Transverse colon (tissue), 4 donors: Measurements from ENCODE around the gene EPM2A.

Source experiments
- POLR2A ChIP-seq: fragments of 450-650 bp; IDR thresholded peaks from one replicate; pipeline ENCODE4 v1.6.1; 2016; ENCODE audit warnings: antibody characterized with exemption, mild to moderate bottlenecking, moderate library complexity
- POLR2AphosphoS5 ChIP-seq, 3 donors: sonication (generic); formaldehyde crosslinking; IDR thresholded peaks; one replicate each; pipeline ENCODE4 v1.6.1; 2016; ENCODE audit warnings: antibody characterized with exemption in 3 of 3
- TF ChIP-seq, protein P1 (sequence below), 5 experiments: fragments of 200-600 bp in 3 of 5; fragments of 450-650 bp in 2 of 5; sonication (generic) in 3 of 5; IDR thresholded peaks; 1 replicate in 2 of 5; 2 replicates in 3 of 5; pipeline ENCODE4 v1.5.1; 2016 to 2017; ENCODE audit warnings: antibody characterized with exemption in 5 of 5, inconsistent platforms in 3 of 5, mild to moderate bottlenecking in 2 of 5, moderate library complexity in 1 of 5

DNA sequence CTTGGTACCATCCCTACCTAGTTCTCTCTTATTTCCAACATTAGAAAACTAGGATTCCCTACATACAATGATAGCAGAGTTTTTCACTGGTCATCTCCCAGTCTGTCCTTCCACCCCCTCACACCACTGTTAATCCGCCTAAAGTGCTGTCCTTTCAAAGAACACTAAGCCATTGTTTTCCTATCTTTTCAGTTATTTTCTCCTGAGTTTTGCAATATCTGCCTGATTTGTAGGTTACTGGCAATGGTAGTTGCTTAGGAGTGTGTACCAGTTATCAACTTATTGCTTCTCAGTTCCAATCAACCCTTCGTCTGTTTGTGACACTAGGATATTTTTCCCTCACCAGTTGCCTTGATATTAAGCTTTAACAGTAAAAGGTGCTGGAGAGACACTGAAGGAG lies 135.0 kb downstream of the EPM2A start:
- TF ChIP-seq, protein P1, sequence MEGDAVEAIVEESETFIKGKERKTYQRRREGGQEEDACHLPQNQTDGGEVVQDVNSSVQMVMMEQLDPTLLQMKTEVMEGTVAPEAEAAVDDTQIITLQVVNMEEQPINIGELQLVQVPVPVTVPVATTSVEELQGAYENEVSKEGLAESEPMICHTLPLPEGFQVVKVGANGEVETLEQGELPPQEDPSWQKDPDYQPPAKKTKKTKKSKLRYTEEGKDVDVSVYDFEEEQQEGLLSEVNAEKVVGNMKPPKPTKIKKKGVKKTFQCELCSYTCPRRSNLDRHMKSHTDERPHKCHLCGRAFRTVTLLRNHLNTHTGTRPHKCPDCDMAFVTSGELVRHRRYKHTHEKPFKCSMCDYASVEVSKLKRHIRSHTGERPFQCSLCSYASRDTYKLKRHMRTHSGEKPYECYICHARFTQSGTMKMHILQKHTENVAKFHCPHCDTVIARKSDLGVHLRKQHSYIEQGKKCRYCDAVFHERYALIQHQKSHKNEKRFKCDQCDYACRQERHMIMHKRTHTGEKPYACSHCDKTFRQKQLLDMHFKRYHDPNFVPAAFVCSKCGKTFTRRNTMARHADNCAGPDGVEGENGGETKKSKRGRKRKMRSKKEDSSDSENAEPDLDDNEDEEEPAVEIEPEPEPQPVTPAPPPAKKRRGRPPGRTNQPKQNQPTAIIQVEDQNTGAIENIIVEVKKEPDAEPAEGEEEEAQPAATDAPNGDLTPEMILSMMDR (IDR thresholded peaks at IDR 0.05) = no peak
- TF ChIP-seq POLR2AphosphoS5 (IDR thresholded peaks at IDR 0.05) (no peak), POLR2A (no peak)
